HG02973 (cell line): ENCODE results near the gene PTGDR2.

Source experiments
- ATAC-seq: cut with Tn5 transposase; IDR thresholded peaks from one replicate; pipeline ENCODE4 v1.9.1; 2021; ENCODE audit warnings: moderate library complexity; ENCODE audit not compliant: unreplicated experiment

Gene PTGDR2

DNA sequence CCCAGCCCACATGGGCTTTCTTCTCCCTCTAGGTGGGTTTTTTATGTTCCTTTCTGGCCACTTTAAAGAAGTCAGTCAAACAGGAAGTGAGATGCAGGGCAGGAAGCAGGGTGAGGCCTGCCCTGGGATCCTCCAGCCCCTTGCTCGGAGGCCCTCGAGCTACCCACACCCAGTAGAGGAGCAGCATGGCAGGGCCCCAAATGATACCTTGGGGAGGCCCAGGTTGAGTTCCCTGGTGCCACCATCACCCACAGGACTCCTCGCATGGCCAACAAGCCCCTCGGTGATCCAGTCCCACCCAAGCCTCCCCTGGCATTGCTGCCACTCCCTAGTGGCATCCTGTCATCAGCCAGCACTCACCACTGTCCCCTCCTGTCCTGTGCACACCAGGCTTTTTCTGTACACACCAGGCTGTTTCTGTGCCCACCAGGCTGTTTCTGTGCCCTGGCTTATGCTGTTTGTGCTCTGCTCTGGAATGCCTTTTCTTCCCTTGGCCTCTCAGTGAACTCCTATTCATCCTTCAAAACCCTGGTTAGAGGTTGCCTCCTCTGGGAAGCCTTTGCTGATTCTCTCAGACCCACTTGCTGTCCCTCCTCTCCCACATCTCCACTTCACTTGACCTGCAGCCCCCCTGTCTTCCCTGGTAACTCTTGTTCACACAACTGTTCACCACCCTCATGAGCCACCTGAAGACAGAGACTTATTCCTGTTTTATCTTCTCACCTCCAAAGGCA is 3.1 kb upstream of the PTGDR2 start:
- no peak for ATAC-seq

DNA sequence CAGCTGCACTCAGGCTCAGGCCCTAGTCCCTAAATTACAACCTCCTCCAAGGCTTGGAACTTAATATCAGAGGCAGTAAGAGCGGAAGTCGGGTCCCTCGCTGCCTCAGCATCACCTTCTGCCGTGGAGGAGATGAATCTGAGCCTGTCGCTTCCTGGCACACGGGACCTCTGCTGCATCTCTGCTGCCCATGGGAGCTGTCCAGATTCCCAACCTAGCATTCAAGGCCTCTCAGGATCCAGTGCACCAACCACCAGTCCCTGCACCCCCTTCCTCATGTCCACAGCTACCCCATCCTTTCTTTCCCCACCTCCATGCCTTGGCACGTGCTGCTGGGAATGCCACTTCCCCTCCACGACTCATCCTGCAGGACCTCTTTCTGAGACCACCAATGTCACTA is 2.5 kb upstream of the PTGDR2 start:
- ATAC-seq: no peak

DNA sequence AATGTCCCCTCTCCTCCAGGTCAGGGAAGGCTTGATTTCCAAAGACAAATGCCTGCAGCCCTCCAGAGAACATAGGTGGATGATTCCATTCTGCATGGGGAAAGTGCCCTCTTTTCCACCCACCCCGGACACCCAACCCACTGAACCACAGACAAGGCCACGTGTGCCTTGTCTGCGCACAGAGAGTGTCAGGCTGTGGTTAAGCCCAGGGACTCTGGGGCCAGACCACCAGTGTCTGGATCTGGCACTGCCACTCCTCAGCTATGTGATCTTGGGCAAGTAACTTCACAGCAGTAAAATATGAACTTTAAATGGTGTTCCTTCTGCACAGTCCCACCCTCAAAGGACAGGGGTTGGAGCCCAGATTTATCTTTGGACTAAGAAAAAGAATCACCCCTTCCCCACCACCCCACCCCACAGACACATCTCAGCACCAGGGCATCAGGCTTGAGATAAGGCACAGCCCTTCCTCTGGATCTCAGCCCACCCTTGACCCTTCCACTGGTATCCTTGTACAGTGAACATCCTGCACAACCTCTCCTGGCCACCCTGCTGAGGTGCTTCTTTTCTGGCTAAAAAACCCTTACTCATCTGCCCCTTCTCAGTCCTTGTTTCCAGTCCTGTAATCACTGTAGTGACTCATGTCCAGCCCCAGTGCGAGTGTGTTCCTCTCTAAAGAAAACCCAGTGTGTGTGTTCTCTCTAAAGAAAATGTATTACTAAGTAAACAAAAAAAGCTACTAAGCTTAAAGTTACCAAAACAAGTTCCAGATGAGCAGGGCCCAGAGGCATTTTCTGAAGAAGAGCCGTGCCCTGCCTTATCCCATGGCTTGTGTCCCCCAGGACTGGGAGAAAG is 1.9 kb upstream of the PTGDR2 start:
- ATAC-seq: no peak

DNA sequence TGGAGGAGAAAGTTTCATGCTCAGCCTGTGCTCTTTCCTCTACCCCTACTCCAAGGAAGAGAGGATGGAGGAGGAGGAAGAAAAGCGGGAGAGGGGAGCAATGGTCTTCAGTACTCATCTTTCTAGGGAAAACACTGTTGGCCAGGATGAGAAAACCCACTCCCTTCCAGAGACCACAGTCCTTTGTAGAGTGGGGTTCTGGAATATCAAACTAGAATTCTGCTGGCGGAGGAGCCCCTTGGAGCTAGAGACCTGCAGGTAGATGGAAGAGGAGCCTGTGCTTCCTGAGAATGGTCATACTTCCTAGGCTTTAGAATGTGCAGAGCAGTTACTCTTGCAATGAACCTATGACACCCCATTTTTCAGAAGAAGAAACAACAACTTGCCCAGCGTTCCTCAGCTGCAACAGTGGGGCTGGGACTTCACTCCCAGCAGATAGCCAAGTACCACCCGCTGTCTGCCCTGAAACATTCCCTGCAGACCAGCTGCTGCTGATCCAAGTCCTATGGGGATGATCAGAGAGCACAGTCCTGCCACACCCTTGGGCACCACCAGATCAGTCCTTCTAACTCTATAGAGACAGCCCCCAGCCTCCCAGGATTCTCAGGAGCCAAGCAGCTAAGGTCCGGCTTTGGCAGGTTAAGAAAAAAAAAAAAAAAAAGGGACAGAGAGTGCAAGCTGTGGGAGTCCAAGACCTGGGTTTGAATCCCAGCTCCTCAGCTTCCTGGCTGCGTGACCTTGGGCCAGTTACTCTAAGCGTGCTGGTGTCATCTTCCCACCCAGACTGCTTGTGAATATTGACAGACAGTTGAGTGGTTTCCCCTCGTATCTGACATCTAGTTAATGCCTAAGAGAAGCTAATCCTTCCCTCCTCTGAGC is 664 bp downstream of the PTGDR2 start:
- ATAC-seq: no peak

DNA sequence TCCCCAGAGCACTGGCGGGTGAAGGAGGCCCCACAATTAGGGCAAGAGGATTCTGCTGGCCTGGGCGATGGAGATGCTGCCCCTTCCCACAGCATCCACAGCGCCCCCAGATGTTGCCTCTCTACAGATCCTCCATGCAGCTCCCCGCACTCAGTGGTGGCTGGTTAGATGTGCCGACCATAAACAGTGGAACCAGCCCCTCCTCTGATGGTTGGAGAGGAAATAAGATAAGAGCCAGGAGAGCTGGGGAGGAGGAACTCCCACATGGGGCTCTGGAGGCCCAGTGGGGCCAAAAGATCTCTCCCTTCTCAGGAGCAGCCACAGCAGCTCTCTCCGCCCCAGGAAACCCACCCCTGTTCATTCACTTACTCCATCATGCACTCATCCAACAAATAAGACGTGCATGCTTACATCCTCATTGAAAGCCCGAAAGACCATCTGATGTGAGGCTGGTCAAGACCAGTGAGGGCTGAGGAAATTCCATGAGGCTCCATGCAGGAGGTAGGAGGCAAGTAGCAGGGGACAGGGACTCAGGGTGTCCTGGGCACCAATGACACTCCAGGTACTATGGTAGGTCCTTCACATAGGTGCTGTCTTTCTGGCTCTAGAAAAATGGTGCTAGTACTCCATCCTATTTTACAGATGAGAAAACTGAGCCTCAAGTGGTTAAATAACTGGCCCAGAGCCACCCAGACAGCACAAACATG is 1.5 kb downstream of the PTGDR2 start:
- ATAC-seq: no peak

DNA sequence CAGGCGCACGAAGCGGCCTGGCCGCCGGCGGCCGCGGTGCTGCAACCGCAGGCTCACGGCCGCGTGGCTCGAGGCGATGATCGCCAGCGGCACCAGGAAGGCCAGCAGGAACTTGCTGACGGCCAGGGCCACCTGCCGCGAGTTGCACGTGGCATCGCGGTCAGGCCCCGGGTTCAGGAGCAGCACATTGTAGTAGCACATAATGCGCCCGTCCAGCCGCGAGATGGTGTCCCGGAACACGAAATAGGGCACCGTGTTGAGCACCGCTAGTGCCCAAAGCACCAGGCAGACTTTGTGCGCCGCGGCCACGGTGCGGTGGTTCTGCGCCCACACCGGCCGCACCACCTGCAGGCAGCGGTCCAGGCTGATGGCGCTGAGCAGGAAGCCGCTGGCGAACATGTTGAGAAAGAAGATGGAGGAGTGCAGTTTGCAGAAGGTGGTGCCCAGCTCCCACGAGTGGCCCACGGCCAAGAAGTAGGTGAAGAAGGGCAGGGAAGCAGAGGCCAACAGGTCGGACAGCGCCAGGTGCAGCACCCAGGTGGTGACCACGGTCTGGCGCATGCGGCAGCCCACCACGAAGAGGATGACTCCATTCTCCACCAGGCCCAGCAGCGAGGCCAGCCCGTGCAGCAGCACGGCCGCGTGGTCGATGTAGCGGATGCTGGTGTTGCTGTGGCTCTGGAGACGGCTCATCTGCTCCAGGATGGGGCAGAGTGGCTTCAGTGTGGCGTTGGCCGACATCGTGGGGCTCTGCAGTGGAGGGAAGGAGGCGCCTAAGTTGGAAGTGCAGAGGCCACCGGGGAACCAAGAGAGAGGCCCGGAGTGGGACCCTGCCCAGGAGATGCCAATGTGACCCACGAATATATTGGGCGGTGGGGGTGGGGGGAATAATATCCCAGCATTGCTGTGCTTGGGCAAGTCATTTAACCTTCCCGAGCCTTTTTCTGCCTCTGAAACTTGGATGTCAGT is 2.5 kb downstream of the PTGDR2 start:
- no peak for ATAC-seq

DNA sequence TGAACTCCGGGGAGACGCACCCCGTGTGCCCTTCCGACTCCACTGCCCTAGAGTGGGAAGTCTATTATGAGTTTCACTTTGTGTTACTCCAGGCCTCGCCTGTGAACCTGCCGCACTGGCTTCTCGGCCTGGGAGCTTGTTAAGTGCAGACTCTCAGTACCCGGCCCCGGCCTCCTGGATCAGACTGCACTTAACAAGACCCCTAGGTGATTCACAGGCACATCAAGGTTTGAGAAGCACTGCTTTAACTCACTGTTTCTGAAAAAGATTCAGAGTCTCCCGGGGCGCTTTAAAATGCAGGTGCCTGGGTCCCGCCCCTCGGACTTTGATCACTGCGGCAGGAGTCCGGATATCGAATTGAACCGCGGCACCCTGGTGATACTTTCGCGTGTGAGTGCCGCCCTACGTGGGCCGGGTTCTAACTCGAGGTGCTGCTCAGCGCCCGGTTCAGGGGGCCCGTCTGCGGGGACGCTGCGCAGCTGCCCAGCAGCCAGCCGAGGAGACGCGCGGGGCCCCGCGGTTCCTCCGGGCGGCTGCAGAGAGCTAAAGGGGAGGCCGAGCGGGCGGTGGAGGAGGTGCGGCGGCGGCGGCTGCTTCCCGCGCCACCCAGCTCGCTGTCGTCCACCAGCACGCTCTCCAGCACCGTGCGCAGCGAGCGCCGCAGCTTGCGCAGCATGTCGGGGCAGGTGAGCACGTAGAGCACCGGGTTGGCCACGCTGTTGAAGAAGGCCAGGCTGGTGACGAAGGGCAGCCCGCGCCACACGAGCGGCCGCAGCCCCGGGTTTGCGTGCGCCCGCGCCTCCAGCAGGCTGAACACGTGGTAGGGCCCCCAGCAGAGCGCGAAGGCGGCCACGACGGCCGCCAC is 3.4 kb downstream of the PTGDR2 start:
- ATAC-seq: no peak

DNA sequence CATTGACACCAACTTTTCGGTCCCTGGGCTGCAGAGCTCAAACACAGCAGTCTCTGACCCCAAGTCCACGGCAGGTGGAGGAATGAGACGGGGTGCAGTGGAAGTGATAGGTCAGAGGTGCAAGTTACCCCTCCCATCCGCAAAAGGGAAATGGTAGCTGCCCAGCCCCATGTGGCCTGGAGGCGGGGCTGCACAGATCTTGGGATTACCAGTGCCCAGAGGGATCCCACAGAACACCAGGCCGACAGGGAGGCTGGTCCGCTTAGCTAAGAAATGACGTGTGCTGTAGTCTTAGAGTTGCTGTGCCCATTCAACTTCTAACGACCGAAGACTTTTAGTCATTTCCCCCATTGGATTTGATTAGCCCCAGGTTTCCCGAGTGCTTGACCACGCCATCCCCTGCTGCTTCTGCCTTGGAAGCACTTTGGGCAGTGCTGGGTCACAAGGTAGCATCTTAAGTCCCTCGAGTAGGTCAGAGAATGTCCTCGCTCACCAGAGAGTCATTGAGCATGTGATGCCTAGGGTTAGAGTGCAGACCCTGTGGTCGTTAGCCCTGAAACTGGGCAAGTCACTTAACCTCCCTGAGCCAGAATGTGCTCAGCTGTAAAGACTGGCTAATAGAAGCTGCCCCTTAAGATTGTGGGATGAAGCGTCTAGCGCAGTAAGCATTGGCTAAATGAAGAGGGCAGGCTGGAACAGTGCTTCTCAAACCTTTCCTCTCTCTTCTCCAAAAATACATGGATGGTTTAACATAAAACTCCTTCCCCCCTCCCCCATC is 4.2 kb downstream of the PTGDR2 start:
- ATAC-seq: no peak

DNA sequence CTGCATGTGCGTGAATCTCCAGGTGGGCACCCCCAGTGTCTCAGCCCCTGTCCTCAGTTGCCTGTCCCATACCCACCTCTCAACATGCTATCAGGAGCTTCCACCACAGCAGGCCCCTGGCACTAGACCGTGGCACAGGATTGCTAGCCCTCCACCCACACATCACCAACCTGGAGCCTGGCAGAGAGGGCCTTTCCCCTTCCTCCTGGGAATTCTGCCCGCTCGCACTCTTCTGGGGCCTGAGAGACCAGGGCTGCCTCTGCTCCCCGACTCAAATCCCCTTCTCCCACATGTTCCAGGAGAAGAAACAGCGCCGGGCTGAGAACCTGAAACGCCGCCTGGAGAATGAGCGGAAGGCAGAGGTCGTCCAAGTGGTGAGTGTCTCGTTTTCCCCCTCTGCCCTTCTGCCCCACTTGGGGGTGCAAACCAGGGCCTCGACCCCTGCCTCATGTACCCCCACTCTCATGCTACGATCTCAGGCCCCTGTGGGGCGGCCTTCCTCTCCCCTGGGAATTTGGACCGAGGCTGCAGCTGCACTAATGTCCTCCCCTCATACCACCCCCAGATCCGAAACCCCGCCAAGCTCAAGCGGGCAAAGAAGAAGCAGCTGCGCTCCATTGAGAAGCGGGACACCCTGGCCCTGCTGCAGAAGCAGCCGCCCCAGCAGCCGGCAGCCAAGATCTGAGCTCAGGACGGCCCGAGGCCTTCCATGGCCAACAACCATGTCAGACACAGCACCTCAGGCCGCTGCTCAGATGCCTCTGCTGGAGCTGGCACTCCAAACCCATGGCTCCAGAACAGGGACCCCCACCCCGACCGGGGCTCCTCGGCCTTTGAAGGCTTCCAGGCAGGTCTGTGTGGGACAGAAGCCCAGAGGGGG is 5.9 kb downstream of the PTGDR2 start:
- no peak for ATAC-seq

DNA sequence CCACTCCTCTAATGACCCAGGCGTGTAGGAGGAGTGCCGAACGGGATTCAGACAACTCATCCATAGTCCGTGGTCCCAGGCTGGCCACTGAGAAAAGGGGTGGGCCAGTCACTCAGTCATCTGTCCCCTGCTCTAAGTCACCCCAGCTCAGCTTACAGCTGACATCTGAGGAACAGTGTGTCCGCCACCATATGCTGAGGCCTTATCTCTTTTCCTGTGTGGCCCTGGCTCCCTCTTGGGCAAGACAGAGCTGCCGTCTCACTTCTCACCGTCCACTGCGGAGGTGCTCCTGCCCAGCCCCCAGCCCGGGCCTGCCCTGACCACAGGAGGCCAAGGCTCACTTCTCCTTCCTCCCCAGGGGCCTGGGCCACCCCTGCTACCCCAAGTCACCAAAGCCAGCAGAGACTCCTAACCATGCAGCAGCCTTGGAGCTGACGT is 7.0 kb downstream of the PTGDR2 start:
- no peak for ATAC-seq

DNA sequence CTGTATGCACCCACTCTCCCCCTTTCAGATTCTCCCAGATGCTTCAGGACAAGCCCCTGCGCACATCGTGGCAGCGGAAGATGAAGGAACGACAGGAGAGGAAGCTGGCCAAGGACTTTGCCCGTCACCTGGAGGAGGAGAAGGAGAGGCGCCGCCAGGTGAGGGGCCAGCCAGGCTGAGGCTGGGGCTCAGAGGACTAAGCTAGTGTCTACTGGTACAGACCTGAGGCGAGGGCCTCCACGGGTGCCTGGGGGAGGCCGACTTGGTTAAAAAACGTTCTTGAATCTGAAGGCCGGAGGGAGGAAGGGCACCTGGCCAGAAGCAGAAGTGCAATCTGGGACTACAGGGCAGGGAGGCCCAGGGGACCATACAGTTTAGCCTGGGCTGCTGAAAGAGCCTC is 7.9 kb downstream of the PTGDR2 start:
- no peak for ATAC-seq

DNA sequence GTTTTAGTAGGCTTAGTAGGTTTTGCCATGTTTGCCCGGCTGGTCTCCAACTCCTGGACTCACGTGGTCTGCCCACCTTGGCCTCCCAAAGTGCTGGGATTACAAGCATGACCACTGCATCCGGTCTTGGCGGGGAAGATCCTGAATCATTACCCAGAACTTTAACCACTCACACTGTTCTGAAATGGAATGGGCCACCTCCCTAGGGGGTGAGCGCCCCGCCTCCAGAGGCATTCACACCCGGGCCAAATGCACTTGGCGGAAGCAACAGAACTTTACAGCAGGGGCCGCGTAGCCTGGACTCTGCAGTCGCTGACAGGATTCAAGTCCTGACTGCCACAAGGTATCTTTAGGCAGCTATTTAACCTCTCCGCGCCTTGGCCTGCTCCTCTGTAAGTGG is 8.5 kb downstream of the PTGDR2 start:
- no peak for ATAC-seq

DNA sequence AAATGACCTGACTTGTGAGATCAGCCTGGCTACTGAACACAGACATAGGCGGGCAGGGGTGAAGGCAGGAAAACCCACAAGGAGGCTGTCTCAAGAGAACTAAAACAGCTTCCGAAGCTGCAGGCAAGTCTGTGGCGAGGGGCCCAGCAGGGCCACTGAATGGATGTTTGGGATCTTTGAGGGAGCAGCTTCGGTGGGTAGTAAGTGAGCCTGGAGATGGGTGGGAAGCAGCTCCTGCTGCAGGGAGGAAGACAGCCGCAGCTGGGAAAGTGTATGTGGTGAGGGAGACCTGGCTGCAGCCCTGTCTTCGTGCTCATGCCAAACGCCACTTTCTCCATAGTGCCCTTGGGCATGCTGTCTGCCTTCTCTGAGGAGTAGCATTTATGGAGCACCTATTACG is 10.4 kb downstream of the PTGDR2 start:
- no peak for ATAC-seq

DNA sequence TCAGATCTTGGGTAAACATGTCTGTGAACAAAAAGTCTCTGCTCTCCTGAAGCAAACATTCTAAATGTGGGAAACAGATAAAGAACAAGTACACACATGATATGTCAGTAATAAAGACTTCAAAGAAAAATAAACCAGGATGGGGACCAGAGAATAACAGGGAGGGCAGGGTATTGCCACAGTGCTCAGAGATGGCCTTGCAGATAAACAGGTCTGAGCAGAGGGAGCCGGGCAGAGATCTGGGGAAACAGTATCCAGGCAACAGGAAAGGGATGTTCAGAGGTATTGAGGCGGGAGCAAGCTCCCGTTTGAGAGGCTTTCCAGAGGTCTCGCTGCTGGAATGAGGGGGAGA is 10.9 kb downstream of the PTGDR2 start:
- ATAC-seq: no peak

DNA sequence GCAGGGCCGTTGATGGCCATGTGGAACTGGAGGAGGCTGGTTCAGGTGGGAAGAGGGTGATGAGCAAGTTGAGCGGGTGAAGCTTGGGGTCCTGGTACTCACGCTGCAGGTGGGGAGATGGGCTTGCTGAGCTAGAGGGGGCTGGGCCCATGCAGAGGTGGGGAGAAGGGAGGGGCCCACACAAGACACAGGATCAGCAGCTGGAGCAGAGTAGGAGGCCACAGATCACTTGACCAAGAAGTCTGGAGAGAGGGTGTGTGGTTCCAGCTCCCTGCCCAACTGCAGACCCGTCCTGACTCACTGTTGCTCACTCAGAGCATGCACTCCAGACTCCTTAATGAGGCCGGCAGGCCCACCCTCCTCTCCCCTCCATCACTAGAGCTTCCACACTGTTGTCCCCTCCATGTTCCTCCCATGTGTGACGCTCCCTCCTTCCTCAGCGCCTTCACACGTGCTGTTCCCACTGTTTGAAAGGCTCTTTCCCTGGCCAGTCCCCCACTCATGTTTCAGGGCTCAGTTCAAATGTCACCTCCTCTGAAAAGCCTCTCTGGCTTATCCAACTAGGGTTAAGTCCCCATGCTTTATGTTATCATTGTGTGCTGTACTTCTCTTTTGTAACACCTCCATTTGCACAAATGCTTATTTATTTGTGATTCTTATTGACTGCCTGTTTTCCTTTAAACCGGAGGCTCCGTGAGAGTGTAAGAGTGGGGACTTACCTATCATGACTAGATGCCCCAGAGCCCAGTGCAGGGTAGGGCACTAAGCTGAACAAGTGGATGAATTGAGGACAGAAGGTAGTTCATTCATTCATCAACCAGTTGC is 11.5 kb downstream of the PTGDR2 start:
- no peak for ATAC-seq
